Measurements from ENCODE around the gene DNAH11. TPM values are rescaled to one million over a fixed set of nuclear protein-coding genes. Genes with fewer than 3 reads are reported as not detected.

DNAH11 gene
- total RNA-seq, 6 donors from 2014 or later: 4.2 to 45.5 (median 12.0) TPM

DNA sequence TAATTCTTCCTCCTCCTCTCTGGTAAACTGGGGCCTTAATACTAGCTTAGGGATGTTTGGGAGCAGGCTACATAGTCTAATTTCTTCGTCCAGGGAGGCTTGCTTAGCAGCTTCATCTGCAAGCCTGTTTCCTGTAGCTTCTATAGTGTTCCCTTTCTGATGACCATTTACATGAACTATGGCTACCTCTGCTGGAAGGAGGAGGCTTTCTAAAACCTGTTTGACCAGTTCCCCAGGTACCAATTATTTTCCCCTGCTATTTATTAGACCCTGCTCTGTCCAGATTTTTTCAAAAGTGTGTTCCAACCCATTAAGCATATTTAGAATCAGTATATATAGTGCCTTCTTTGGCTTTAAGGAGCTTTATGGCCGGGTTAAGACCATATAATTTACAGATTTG is 38.8 kb upstream of the DNAH11 start:
- WGBS, 2 donors: 70 to 87% methylated on average over 2 of the region's 2 CpGs
- no peak overlapping the region for H3K4me3 ChIP-seq
- no peaks in the 10 kb centered on the region for H3K4me1 ChIP-seq
- no peaks in the 10 kb centered on the region for H3K27me3 ChIP-seq
- H3K36me3 ChIP-seq: no peaks in the 10 kb centered on the region
- no peak for DNase-seq
- H3K9me3 ChIP-seq: no peaks in the 10 kb centered on the region
- ATAC-seq (ENCODE audit: low FRiP score in 2 of 2): no peak
- TF ChIP-seq EP300 (IDR thresholded peaks at IDR 0.05) (no peak), POLR2AphosphoS5 (IDR thresholded peaks at IDR 0.05) (no peak), POLR2A (IDR thresholded peaks at IDR 0.05) (no peak)
- TF ChIP-seq, protein P1, sequence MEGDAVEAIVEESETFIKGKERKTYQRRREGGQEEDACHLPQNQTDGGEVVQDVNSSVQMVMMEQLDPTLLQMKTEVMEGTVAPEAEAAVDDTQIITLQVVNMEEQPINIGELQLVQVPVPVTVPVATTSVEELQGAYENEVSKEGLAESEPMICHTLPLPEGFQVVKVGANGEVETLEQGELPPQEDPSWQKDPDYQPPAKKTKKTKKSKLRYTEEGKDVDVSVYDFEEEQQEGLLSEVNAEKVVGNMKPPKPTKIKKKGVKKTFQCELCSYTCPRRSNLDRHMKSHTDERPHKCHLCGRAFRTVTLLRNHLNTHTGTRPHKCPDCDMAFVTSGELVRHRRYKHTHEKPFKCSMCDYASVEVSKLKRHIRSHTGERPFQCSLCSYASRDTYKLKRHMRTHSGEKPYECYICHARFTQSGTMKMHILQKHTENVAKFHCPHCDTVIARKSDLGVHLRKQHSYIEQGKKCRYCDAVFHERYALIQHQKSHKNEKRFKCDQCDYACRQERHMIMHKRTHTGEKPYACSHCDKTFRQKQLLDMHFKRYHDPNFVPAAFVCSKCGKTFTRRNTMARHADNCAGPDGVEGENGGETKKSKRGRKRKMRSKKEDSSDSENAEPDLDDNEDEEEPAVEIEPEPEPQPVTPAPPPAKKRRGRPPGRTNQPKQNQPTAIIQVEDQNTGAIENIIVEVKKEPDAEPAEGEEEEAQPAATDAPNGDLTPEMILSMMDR (IDR thresholded peaks at IDR 0.05): no peak
- no peak overlapping the region for H3K27ac ChIP-seq

DNA sequence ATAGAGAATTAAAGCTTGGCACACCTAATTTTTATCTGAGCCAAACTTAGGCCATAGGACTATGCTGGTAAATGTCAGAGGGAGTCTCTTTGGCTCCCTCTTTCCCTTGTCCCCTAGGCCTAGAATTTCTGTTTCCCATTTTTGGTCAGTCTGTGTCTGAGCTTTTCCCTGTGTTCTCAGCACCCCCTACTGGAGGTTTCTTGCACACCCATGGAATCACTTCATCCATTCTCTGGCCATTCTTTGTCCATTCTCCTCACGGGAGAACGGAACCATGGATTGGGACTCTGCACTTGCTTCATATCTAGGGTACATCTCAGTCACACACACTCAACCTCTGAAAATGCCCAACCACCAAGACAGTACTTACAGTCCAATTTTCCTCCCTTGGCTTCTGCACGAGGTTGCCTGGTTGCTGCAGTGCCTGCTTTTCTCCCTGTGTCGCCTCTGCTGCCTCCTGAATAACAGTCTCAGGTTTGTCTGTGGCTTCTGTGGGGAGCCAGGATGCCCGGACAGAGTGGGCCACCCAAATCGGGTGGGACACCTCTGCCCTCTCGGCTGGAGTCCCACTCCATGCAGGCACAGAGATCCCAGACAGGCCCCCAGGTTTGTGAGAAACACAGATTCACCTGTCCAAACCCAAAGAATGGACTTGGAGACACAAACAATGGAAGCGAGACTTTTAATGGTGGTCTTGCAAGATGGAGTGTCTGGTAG is 35.1 kb upstream of the DNAH11 start:
- DNase-seq (peak in 1 of 2 donors; percentile 11), ATAC-seq (ENCODE audit: low FRiP score in 2 of 2) (peak; percentile 63 to 68)
- 81% methylated on average over 4 to 8 of the region's 8 CpGs for WGBS, 2 donors

DNA sequence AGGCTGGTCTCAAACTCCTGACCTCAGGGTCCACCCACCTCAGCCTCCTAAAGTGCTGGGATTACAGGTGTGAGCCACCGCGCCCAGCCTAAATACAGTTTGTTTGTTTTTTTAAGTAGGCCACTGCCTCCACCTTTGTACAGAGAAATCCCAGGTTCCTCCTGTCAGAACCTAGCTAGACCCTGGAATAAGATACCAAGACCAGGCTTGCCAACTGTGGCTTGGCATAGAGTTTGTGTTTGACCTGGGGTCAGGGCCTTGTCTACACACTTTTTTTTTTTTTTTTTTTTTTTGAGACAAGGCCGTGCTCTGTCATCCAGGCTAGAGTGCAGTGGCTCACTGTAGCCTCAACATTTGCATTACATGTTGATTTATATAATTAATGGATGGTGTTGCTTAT is 34.3 kb upstream of the DNAH11 start:
- Histone ChIP-seq H3K27ac (no peak overlapping the region), H3K27me3 (no peaks in the 10 kb centered on the region), H3K9me3 (no peaks in the 10 kb centered on the region), H3K4me3 (no peak overlapping the region), H3K36me3 (peaks cover 0 to 12% (median 2%) of the 10 kb centered on the region in 4 donors), H3K4me1 (no peaks in the 10 kb centered on the region)
- ATAC-seq (ENCODE audit: low FRiP score in 2 of 2): no peak
- WGBS, 2 donors: 97 to 100% methylated on average over 3 of the region's 3 CpGs
- TF ChIP-seq POLR2A (IDR thresholded peaks at IDR 0.05) (no peak), EP300 (IDR thresholded peaks at IDR 0.05) (no peak), POLR2AphosphoS5 (IDR thresholded peaks at IDR 0.05) (no peak)
- no peak for DNase-seq

More for the DNA sequence above, 35.1 kb upstream of the DNAH11 start:
- Histone ChIP-seq H3K4me3 (no peak overlapping the region), H3K27me3 (no peaks in the 10 kb centered on the region), H3K4me1 (no peaks in the 10 kb centered on the region), H3K27ac (no peak overlapping the region), H3K36me3 (peaks cover 0 to 12% (median 2%) of the 10 kb centered on the region in 4 donors), H3K9me3 (no peaks in the 10 kb centered on the region)
- no peak for TF ChIP-seq POLR2AphosphoS5 (IDR thresholded peaks at IDR 0.05)
- no peak for TF ChIP-seq POLR2A (IDR thresholded peaks at IDR 0.05)
- no peak for TF ChIP-seq EP300 (IDR thresholded peaks at IDR 0.05)
- TF ChIP-seq, protein P1 (IDR thresholded peaks at IDR 0.05): peak; percentile 64 to 75 (median 68)

DNA sequence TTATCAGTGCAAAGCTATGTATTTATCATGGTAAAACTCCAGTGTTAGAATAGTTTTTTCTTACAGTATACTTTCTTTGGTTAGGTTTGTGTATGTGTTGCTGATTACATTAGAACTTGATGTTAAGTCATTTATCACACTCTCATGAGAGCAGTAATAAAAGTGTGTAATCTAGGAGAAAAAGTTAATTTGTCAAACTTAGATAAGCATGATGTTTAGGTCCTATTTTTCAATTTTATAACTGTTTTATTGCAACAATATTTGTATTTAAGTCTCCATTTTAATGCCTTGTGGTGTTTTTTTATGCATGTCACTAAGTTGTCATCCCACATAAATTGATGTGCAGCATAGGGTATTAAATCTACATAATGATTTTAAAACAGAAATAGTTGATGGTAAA is 28.8 kb upstream of the DNAH11 start:
- H3K27ac ChIP-seq: no peak overlapping the region
- ATAC-seq (ENCODE audit: low FRiP score in 2 of 2): no peak
- TF ChIP-seq, protein P1 (IDR thresholded peaks at IDR 0.05): no peak
- no peak for TF ChIP-seq POLR2AphosphoS5 (IDR thresholded peaks at IDR 0.05)
- TF ChIP-seq POLR2A (IDR thresholded peaks at IDR 0.05): no peak
- no peak for TF ChIP-seq EP300 (IDR thresholded peaks at IDR 0.05)
- H3K27me3 ChIP-seq: no peaks in the 10 kb centered on the region
- H3K36me3 ChIP-seq: peaks cover 0 to 12% (median 2%) of the 10 kb centered on the region in 4 donors
- H3K4me3 ChIP-seq: no peak overlapping the region
- no peaks in the 10 kb centered on the region for H3K9me3 ChIP-seq
- H3K4me1 ChIP-seq: no peaks in the 10 kb centered on the region
- no peak for DNase-seq

DNA sequence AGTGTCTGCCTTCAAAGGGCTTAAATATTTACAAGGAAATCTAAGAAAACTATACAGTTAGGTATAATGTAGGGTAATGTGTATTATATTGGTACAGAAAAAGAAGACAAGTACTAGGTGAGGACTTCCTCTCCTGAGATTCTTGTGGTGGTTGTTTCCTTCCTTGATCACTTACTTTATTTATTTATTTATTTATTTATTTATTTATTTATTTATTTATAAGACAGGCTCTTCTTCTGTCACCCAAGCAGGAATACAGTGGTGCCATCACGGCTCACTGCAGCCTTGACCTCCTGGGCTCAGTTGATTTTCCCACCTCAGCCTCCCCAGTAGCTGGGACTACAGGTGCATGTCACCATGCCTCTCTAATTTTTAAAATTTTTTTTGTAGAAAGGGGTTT is 18.2 kb upstream of the DNAH11 start:
- no peaks in the 10 kb centered on the region for H3K4me1 ChIP-seq
- WGBS, 2 donors: 88 to 91% methylated on average over 1 of the region's 1 CpG

More for the DNA sequence above, 18.2 kb upstream of the DNAH11 start:
- H3K27ac ChIP-seq: no peak overlapping the region
- DNase-seq (no peak), ATAC-seq (ENCODE audit: low FRiP score in 2 of 2) (no peak)
- TF ChIP-seq EP300 (IDR thresholded peaks at IDR 0.05): no peak
- no peak for TF ChIP-seq POLR2A (IDR thresholded peaks at IDR 0.05)
- TF ChIP-seq, protein P1 (IDR thresholded peaks at IDR 0.05): no peak
- no peak for TF ChIP-seq POLR2AphosphoS5 (IDR thresholded peaks at IDR 0.05)
- H3K4me3 ChIP-seq: no peak overlapping the region
- peaks cover 0 to 5% (median 0%) of the 10 kb centered on the region in 4 donors for H3K9me3 ChIP-seq
- no peaks in the 10 kb centered on the region for H3K36me3 ChIP-seq
- no peaks in the 10 kb centered on the region for H3K27me3 ChIP-seq

Measured in upper lobe of left lung (tissue), 6 donors.